Measurements from ENCODE around the gene POLE4. TPM values are rescaled to one million over a fixed set of nuclear protein-coding genes. Genes with fewer than 3 reads are reported as not detected.

POLE4 gene
- total and polyA plus RNA-seq, 9 of the 15 experiments (the other 6 are each of a cell fraction or from before 2014, with no cell fraction given), result 25.7 to 73.7 (median 57.3) TPM

GRCh38 chr2:74945788-74946331 is 12.6 kb upstream of the POLE4 start (continued):
- TF ChIP-seq E2F3 (CRISPR knock-in tag; IDR thresholded peaks at IDR 0.05) (no peak), SMAD3 (CRISPR knock-in tag; conservative IDR thresholded peaks at IDR 0.05) (no peak)

GRCh38 chr2:74947703-74948102 is 10.7 kb upstream of the POLE4 start:
- H3K9me1 ChIP-seq (ENCODE audit: control insufficient read depth, insufficient read depth, low read length), result no peaks in the 10 kb centered on the region
- no peak overlapping the region for H3K27ac ChIP-seq (ENCODE audit: extremely low read depth, low read depth, low read length)
- no peak overlapping the region for H3K9ac ChIP-seq (ENCODE audit: insufficient read depth in 1 of 2, low read depth in 2 of 2, low read length in 2 of 2)
- no peaks in the 10 kb centered on the region for H3K27me3 ChIP-seq (ENCODE audit: control insufficient read depth in 2 of 2, insufficient read depth in 2 of 2, low read length in 2 of 2)
- POLR2A ChIA-PET, result no interaction called here
- no peak overlapping the region for H3K4me3 ChIP-seq
- FAIRE-seq, result no peak
- no peaks in the 10 kb centered on the region for H4K20me1 ChIP-seq (replicated peaks; ENCODE audit: control insufficient read depth, insufficient read depth, low read length)
- H3K4me2 ChIP-seq (ENCODE audit: insufficient read depth, low read length), result no peak overlapping the region
- no peak overlapping the region for H2AFZ ChIP-seq (ENCODE audit: low read depth, low read length)
- 68% methylated on average over 4 of the region's 4 CpGs for WGBS (ENCODE audit: insufficient coverage, low coverage, missing lambda C conversion rate)
- peaks cover 2% of the 10 kb centered on the region; the same call in 1 of the 3 replicates for H3K36me3 ChIP-seq (ENCODE audit: control insufficient read depth, insufficient read depth, low read length)
- intact Hi-C loops (cut with micrococcal nuclease), result no loop called here
- BruUV-seq (replicated peaks), result no TSS peak
- no peaks in the 10 kb centered on the region; the same call in 2 of the 3 replicates for H3K79me2 ChIP-seq (ENCODE audit: control insufficient read depth, insufficient read depth, low read length)
- no peak for DNase-seq (ENCODE audit: extremely low read depth in 1 of 4, low spot score in 3 of 4)
- TF ChIP-seq ETV6 (IDR thresholded peaks at IDR 0.05; ENCODE audit: borderline replicate concordance in 1 of 2, low read depth in 2 of 2, low read length in 1 of 2), result no peak
- TF ChIP-seq ETV6 (CRISPR knock-in tag; IDR thresholded peaks at IDR 0.05; ENCODE audit: borderline replicate concordance), result no peak
- TF ChIP-seq MAZ (CRISPR knock-in tag; conservative IDR thresholded peaks at IDR 0.05 in 1 of 2, IDR thresholded peaks at IDR 0.05 in 1 of 2), result no peak
- peak in 1 of 2 experiments; percentile 65; a peak in 1 of 4 replicates for TF ChIP-seq SRF (CRISPR knock-in tag; IDR thresholded peaks at IDR 0.05)
- TF ChIP-seq ZNF395 (CRISPR knock-in tag; IDR thresholded peaks at IDR 0.05), result no peak
- H3K4me1 ChIP-seq (replicated peaks in 1 of 2; ENCODE audit: control insufficient read depth in 2 of 2, insufficient read depth in 2 of 2, low read length in 2 of 2), result no peaks in the 10 kb centered on the region; a peak in 1 of 5 replicates
- peaks cover under 1% of the 10 kb centered on the region; the same call in 1 of the 2 replicates for H3K9me3 ChIP-seq (replicated peaks; ENCODE audit: control insufficient read depth, insufficient read depth, low read depth, low read length)
- ATAC-seq, result no peak
- CTCF ChIA-PET (ENCODE audit: low intra/inter-chr PET ratio), result no interaction called here
- in situ Hi-C loops (cut with MboI), result no loop called here

Data from K562 (cell line).